OCI-LY1 (cell line): ENCODE results near the gene PHKB.

Experiments used
- CTCF ChIP-seq: fragments of 200-600 bp; sonication (generic), shearing (Covaris generic); IDR thresholded peaks from 2 replicates; pipeline ENCODE4 v1.5.1; 2017; ENCODE audit warnings: mild to moderate bottlenecking, antibody characterized with exemption, low read length, moderate library complexity, mixed read lengths
- EZH2 ChIP-seq: fragments of 200-600 bp; sonication (generic), shearing (Covaris generic); IDR thresholded peaks from 2 replicates; pipeline ENCODE4 v1.8.0; 2017; ENCODE audit warnings: borderline replicate concordance, mixed run types, mild to moderate bottlenecking, antibody characterized with exemption, low read length, moderate library complexity, mixed read lengths

GRCh38 chr16:47461598-47462266 is 601 bp downstream of the PHKB start:
- no peak for TF ChIP-seq CTCF
- no peak for TF ChIP-seq EZH2
